Activated T-helper 9 cell treated with anti-CD3 and anti-CD28 coated beads, Interleukin-2, amount 50 U/mL, for 16 hours (primary cell): ENCODE data around the gene ATP6V1G3.
"Not testable (repeated sequence)": the region's sequence is repeated elsewhere in the genome, so short reads cannot be mapped to it uniquely, and the experiment has no call there.

ENCODE experiments used
- DNase-seq: peaks from one replicate; pipeline ENCODE4 v3.0.0-alpha.2; 2020; ENCODE audit warnings: low read depth

The ATP6V1G3 gene

GRCh38 chr1:198496216-198497143 is 44.0 kb downstream of the ATP6V1G3 start:
- DNase-seq: no peak

- DNase-seq: no peak
These were observed 44.8 kb downstream of the ATP6V1G3 start for GRCh38 chr1:198495631-198496030.

GRCh38 chr1:198494658-198495103 is 45.8 kb downstream of the ATP6V1G3 start:
- DNase-seq: no peak

GRCh38 chr1:198494139-198494538 is 46.3 kb downstream of the ATP6V1G3 start:
- DNase-seq: no peak

GRCh38 chr1:198493329-198493728 is 47.2 kb downstream of the ATP6V1G3 start:
- no peak for DNase-seq

GRCh38 chr1:198492872-198493271 is 47.6 kb downstream of the ATP6V1G3 start:
- DNase-seq: no peak

- no peak for DNase-seq
These were observed 48.9 kb downstream of the ATP6V1G3 start for GRCh38 chr1:198491596-198491995.

GRCh38 chr1:198491028-198491427 is 49.5 kb downstream of the ATP6V1G3 start:
- DNase-seq: no peak

- DNase-seq: no peak
These were observed 50.3 kb downstream of the ATP6V1G3 start for GRCh38 chr1:198490224-198490623.

GRCh38 chr1:198486903-198487302 is 53.6 kb downstream of the ATP6V1G3 start:
- no peak for DNase-seq

- DNase-seq: no peak
These were observed 56.8 kb downstream of the ATP6V1G3 start for GRCh38 chr1:198483645-198484044.

- DNase-seq: no peak
These were observed 57.5 kb downstream of the ATP6V1G3 start for GRCh38 chr1:198483006-198483405.

GRCh38 chr1:198481661-198482060 is 58.8 kb downstream of the ATP6V1G3 start:
- no peak for DNase-seq

- DNase-seq: no peak
These were observed 59.6 kb downstream of the ATP6V1G3 start for GRCh38 chr1:198480876-198481275.

GRCh38 chr1:198477354-198477753 is 63.1 kb downstream of the ATP6V1G3 start:
- DNase-seq: not testable (repeated sequence)
